Gastrocnemius medialis (tissue), 4 donors: ENCODE results near the gene TEX36. TPM values are rescaled to one million over a fixed set of nuclear protein-coding genes. Genes with fewer than 3 reads are reported as not detected.

Experiments
- ATAC-seq, 2 donors: fragments of 150-250 bp; one replicate each; pipeline ENCODE4 v1.9.1; 2016
- DNase-seq, 2 donors: peaks; one replicate each; pipeline ENCODE4 v3.0.0-alpha.2; 2019
- H3K27ac ChIP-seq, 4 donors: fragments of 200-600 bp; sonication (generic); 1 replicate in 1 of 4; 2 replicates in 3 of 4; pipeline ENCODE4 v1.5.1; 2016 to 2018; ENCODE audit warnings: mild to moderate bottlenecking in 2 of 4, moderate library complexity in 1 of 4
- H3K27me3 ChIP-seq, 3 donors: fragments of 200-600 bp; sonication (generic) in 2 of 3; 1 replicate in 1 of 3; 2 replicates in 2 of 3; pipeline versions ENCODE4 v1.5.1 to v1.6.0; 2016 to 2019; ENCODE audit warnings: mild to moderate bottlenecking in 1 of 3, moderate library complexity in 1 of 3
- H3K36me3 ChIP-seq, 2 donors: fragments of 200-600 bp; sonication (generic) in 1 of 2; one replicate each; pipeline ENCODE4 v1.5.1; 2017 to 2018
- H3K4me1 ChIP-seq, 2 donors: fragments of 200-600 bp; sonication (generic) in 1 of 2; one replicate each; pipeline ENCODE4 v1.5.1; 2016 to 2017; ENCODE audit warnings: mild to moderate bottlenecking in 2 of 2
- H3K4me3 ChIP-seq, 4 donors: fragments of 200-600 bp; sonication (generic) in 3 of 4; 1 replicate in 1 of 4; 2 replicates in 3 of 4; pipeline ENCODE4 v1.5.1; 2016 to 2019; ENCODE audit warnings: mild to moderate bottlenecking in 2 of 4
- H3K9me3 ChIP-seq, 3 donors: fragments of 200-600 bp; sonication (generic) in 2 of 3; 1 replicate in 1 of 3; 2 replicates in 2 of 3; pipeline ENCODE4 v1.5.1; 2016 to 2019
- CTCF ChIP-seq, 5 experiments: fragments of 450-650 bp in 3 of 5; fragments of 200-600 bp in 2 of 5; sonication (generic) in 2 of 5; IDR thresholded peaks in 4 of 5; conservative IDR thresholded peaks in 1 of 5; 1 replicate in 4 of 5; 2 replicates in 1 of 5; pipeline ENCODE4 v1.5.1; 2016 to 2019; ENCODE audit warnings: antibody characterized with exemption in 5 of 5, mild to moderate bottlenecking in 3 of 5, moderate library complexity in 3 of 5
- POLR2A ChIP-seq, 2 donors: fragments of 450-650 bp; IDR thresholded peaks; one replicate each; pipeline ENCODE4 v1.6.1; 2017; ENCODE audit warnings: antibody characterized with exemption in 2 of 2, mild to moderate bottlenecking in 2 of 2, moderate library complexity in 2 of 2
- in situ Hi-C, 4 donors: fragments of 200-750 bp; cut with MboI; loops; one replicate each; pipeline versions ENCODE4 v1.15.0 to v1.8.0; 2017; ENCODE audit warnings: low sequenced_read_pairs in 4 of 4
- intact Hi-C: fragments of 100-400 bp; cut with DNase I; formaldehyde crosslinking; loops from one replicate; pipeline ENCODE4 v1.15.1; 2023; ENCODE audit warnings: low total_unique reads
- total RNA-seq, 4 donors: library from RNA; depleted of rRNA; stranded (reverse); fragments of >200 nt; gene quantifications; one replicate each; pipeline versions ENCODE4 v1.1.0 to v1.2.3, GENCODE V29; 2016

Gene TEX36
- total RNA-seq, 4 donors from 2014 or later, result not detected

DNA sequence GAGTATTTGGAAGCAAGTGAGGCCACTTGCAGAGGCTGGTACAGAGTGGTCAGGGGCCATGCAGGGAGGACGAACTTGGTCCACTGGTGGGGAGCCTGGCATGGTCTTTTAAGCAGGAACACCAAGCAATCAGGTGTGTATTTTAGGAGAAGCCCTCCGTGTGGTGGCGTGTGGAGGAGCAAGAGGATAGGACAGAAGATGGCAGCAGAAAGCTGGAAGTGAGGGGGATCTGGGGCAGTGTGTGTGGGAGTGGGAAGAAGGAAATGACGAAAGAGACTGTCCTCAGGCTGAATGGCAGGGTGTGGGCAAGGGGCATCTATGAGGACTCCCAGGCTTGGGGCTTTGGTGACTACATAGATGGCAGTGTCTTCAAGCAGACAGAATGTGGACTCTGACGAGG, 51.2 kb downstream of the TEX36 start:
- no peak for ATAC-seq
- intact Hi-C loops, result no loop called here
- no peak overlapping the region for H3K27ac ChIP-seq
- no peaks in the 10 kb centered on the region for H3K36me3 ChIP-seq
- DNase-seq, result no peak
- TF ChIP-seq POLR2A (IDR thresholded peaks at IDR 0.05), result no peak
- TF ChIP-seq CTCF (IDR thresholded peaks at IDR 0.05 in 4 of 5, conservative IDR thresholded peaks at IDR 0.05 in 1 of 5), result no peak
- in situ Hi-C loops, result no loop called here
- H3K4me1 ChIP-seq, result no peaks in the 10 kb centered on the region
- H3K9me3 ChIP-seq, result no peaks in the 10 kb centered on the region
- no peak overlapping the region for H3K4me3 ChIP-seq
- H3K27me3 ChIP-seq, result peaks cover 0 to 4% (median 0%) of the 10 kb centered on the region in 3 donors

- TF ChIP-seq POLR2A (IDR thresholded peaks at IDR 0.05), result no peak
- TF ChIP-seq CTCF (IDR thresholded peaks at IDR 0.05 in 4 of 5, conservative IDR thresholded peaks at IDR 0.05 in 1 of 5), result no peak
- no peaks in the 10 kb centered on the region for H3K4me1 ChIP-seq
- DNase-seq (no peak), ATAC-seq (no peak)
- intact Hi-C loops (no loop called here), in situ Hi-C loops (no loop called here)
- peaks cover 0 to 4% (median 0%) of the 10 kb centered on the region in 3 donors for H3K27me3 ChIP-seq
- no peak overlapping the region for H3K4me3 ChIP-seq
- no peaks in the 10 kb centered on the region for H3K9me3 ChIP-seq
- H3K36me3 ChIP-seq, result no peaks in the 10 kb centered on the region
- no peak overlapping the region for H3K27ac ChIP-seq
Measured at GRCh38 chr10:125629758-125630376, 53.1 kb downstream of the TEX36 start.

GRCh38 chr10:125628104-125629049, 54.6 kb downstream of the TEX36 start:
- in situ Hi-C loops, result no loop called here
- no peaks in the 10 kb centered on the region for H3K4me1 ChIP-seq

GRCh38 chr10:125627646-125628045, 55.3 kb downstream of the TEX36 start:
- Histone ChIP-seq H3K27me3 (peaks cover 0 to 4% (median 0%) of the 10 kb centered on the region in 3 donors), H3K4me3 (no peak overlapping the region), H3K9me3 (no peaks in the 10 kb centered on the region), H3K36me3 (no peaks in the 10 kb centered on the region), H3K27ac (no peak overlapping the region), H3K4me1 (no peaks in the 10 kb centered on the region)
- ATAC-seq (no peak), DNase-seq (no peak)
- intact Hi-C loops, result no loop called here
- TF ChIP-seq POLR2A (IDR thresholded peaks at IDR 0.05), result no peak
- TF ChIP-seq CTCF (IDR thresholded peaks at IDR 0.05 in 4 of 5, conservative IDR thresholded peaks at IDR 0.05 in 1 of 5), result no peak
- in situ Hi-C loops, result no loop called here

More at GRCh38 chr10:125628104-125629049, 54.6 kb downstream of the TEX36 start:
- no peaks in the 10 kb centered on the region for H3K36me3 ChIP-seq
- no peak for TF ChIP-seq CTCF (IDR thresholded peaks at IDR 0.05 in 4 of 5, conservative IDR thresholded peaks at IDR 0.05 in 1 of 5)
- TF ChIP-seq POLR2A (IDR thresholded peaks at IDR 0.05), result no peak
- H3K9me3 ChIP-seq, result no peaks in the 10 kb centered on the region
- DNase-seq (no peak), ATAC-seq (no peak)
- peaks cover 0 to 4% (median 0%) of the 10 kb centered on the region in 3 donors for H3K27me3 ChIP-seq
- intact Hi-C loops, result no loop called here
- no peak overlapping the region for H3K4me3 ChIP-seq
- H3K27ac ChIP-seq, result no peak overlapping the region
